GM12892 (cell line): Measurements from ENCODE around the gene DNAJB4.

Source experiments
- POLR2A ChIP-seq: IDR thresholded peaks from 2 replicates; pipeline ENCODE4 v1.6.1; 2011; ENCODE audit warnings: low read depth, low read length, control low read depth
- POLR2AphosphoS5 ChIP-seq: IDR thresholded peaks from 2 replicates; pipeline ENCODE4 v1.6.1; 2011; ENCODE audit warnings: low read depth, low read length, control low read depth
- TAF1 ChIP-seq: IDR thresholded peaks from 2 replicates; pipeline ENCODE4 v1.6.1; 2011; ENCODE audit warnings: low read depth, mild to moderate bottlenecking, control low read depth, low read length, borderline replicate concordance

GRCh38 chr1:78053498-78053897 is 48.8 kb downstream of the DNAJB4 start:
- TF ChIP-seq POLR2A (no peak), POLR2AphosphoS5 (no peak), TAF1 (no peak)
